Lower leg skin (tissue), 4 donors: Measurements from ENCODE around the gene ERC1. TPM values are rescaled to one million over a fixed set of nuclear protein-coding genes. Genes with fewer than 3 reads are reported as not detected.

Experiments used
- DNase-seq, 2 donors: peaks; one replicate each; pipeline ENCODE4 v3.0.0-alpha.2; 2019; ENCODE audit warnings: low spot score in 2 of 2
- H3K4me3 ChIP-seq: fragments of 200-600 bp; sonication (generic); 2 replicates; pipeline ENCODE4 v1.5.1; 2017; ENCODE audit warnings: mild to moderate bottlenecking, low read depth; ENCODE audit not compliant: poor library complexity, severe bottlenecking
- POLR2A ChIP-seq, 2 donors: fragments of 450-650 bp; IDR thresholded peaks; one replicate each; pipeline ENCODE4 v1.6.1; 2016 to 2017; ENCODE audit warnings: antibody characterized with exemption in 2 of 2, mild to moderate bottlenecking in 1 of 2, moderate library complexity in 1 of 2
- WGBS, 2 donors: methylation state at CpG; one replicate each; pipeline ENCODE4 v1.1.5; 2018; 5-methylcytosine and 5-hydroxymethylcytosine counted together
- intact Hi-C: fragments of 100-400 bp; cut with DNase I; formaldehyde crosslinking; loops from one replicate; pipeline ENCODE4 v1.15.0; 2023; ENCODE audit warnings: low total_unique reads
- total RNA-seq, 4 donors: library from RNA; depleted of rRNA; stranded (reverse); fragments of >200 nt; gene quantifications; one replicate each; pipeline ENCODE4 v1.1.0, GENCODE V29; 2016
- TF ChIP-seq, protein P1 (sequence below), 3 donors: fragments of 450-650 bp; IDR thresholded peaks; one replicate each; pipeline ENCODE4 v1.5.1; 2016; ENCODE audit warnings: antibody characterized with exemption in 3 of 3, mild to moderate bottlenecking in 3 of 3, moderate library complexity in 2 of 3

Gene ERC1
- total RNA-seq, 4 donors from 2014 or later, result 22.1 to 42.7 (median 29.7) TPM

DNA sequence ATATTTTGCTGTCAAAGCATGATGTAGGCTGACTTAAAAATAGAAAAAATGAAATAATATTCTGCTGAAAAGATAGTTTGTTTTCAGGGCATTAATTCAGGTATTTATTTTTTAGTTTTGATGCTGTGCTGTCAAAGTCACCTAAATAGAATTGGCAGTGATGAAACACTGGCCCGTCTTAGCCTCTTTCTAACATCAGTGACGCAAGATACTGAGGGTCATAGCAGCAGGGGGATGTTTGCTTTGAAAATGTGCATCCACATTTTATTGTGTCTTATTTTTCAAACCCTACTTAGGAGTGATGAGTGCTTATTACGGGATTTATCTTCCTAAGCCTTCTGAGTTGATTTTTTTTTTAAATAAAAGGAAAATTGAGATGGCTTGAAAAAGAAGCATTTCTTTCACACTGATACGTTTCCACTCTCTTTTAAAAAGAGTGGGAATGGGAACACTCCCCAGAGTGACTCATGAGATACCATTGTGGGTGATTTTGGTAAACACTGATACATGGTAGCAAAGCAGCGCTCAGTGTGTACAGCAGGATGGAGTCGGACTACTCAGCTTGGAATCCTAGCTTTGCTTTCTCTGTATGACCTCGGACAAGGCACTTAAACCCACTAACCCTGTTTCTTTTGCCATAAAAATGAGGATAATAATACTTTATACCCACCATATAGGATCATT is 290.8 kb downstream of the ERC1 start:
- TF ChIP-seq POLR2A (IDR thresholded peaks at IDR 0.05), result no peak
- TF ChIP-seq, protein P1, sequence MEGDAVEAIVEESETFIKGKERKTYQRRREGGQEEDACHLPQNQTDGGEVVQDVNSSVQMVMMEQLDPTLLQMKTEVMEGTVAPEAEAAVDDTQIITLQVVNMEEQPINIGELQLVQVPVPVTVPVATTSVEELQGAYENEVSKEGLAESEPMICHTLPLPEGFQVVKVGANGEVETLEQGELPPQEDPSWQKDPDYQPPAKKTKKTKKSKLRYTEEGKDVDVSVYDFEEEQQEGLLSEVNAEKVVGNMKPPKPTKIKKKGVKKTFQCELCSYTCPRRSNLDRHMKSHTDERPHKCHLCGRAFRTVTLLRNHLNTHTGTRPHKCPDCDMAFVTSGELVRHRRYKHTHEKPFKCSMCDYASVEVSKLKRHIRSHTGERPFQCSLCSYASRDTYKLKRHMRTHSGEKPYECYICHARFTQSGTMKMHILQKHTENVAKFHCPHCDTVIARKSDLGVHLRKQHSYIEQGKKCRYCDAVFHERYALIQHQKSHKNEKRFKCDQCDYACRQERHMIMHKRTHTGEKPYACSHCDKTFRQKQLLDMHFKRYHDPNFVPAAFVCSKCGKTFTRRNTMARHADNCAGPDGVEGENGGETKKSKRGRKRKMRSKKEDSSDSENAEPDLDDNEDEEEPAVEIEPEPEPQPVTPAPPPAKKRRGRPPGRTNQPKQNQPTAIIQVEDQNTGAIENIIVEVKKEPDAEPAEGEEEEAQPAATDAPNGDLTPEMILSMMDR (IDR thresholded peaks at IDR 0.05), result no peak
- DNase-seq, result no peak
- 73 to 75% methylated on average over 7 of the region's 7 CpGs for WGBS, 2 donors
- H3K4me3 ChIP-seq, result no peak overlapping the region
- intact Hi-C loops, result no loop called here

DNA sequence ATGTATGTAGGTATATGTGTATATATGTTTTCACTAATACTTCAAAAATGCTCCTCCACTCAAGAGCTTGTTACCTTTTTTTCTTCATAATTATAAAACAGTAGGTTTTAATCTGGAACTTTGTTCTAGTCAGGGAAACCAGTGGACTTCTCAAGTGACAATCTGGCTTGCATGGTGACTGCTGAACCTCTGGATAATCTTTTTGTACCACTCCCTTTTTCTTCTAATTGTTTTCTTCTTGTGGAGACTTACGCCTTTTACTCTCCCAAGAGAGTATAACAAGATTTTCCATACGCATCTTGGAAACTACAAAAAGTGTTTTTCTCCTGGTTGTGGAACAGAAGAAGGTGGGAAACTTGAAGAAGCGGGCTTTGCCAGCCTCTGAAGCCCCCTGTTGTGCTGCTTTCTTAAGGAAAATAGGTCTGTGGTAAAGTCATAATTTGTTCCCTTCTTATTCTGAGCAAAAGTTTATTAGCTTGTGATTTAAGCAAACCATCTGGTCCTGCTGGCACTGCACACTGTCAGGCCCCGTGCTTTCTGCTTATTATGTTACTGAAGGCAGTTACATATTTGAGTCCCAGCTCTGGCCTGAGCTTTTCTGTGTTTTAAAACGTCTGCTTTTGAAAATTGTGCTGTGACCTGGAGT is 291.8 kb downstream of the ERC1 start:
- intact Hi-C loops, result no loop called here
- DNase-seq, result peak; percentile 60 to 89
- WGBS, 2 donors, result 62 to 67% methylated on average over 5 of the region's 5 CpGs
- TF ChIP-seq, protein P1 (IDR thresholded peaks at IDR 0.05), result no peak
- TF ChIP-seq POLR2A (IDR thresholded peaks at IDR 0.05), result no peak
- no peak overlapping the region for H3K4me3 ChIP-seq

DNA sequence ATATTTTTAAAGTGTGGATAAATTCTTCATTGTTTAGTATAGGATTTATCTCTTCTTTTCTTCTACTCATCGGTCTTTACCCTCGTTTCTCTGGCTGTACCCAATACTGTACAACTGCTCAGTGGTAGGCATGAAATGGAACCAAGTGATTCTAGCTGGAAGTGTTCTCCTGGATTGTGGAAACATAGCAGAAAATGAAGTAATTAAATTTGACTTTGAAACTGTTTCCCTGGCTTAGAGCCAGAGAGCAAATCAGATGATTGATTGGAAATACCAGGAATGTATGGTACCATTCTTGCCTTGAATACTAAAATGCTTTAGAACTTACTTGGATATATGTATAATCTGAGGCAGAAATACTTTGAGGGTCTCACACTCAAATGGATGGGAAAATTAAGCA is 292.3 kb downstream of the ERC1 start:
- WGBS, 2 donors, result 66 to 68% methylated on average over 2 of the region's 2 CpGs
- no peak for TF ChIP-seq POLR2A (IDR thresholded peaks at IDR 0.05)
- TF ChIP-seq, protein P1 (IDR thresholded peaks at IDR 0.05), result no peak
- intact Hi-C loops, result no loop called here

DNA sequence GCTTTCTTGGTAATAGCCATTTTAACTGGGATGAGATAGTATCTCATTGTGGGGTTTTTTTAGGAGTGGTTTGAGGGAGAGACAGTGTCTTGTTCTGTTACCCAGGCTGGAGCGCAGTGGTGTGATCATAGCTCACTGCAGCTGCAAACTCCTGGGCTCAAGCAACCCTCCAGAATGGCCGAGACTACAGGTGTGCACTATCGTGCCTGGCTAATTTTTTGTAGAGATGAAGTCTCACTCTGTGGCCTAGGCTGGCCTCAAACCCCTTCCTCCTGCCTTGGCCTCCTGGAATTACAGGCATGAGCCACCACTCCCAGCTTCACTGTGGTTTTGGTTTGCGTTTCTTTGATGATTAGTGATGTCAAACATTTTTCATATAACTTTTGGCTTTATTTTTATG is 293.6 kb downstream of the ERC1 start:
- 97 to 98% methylated on average over 4 of the region's 4 CpGs for WGBS, 2 donors
- intact Hi-C loops, result no loop called here

More for the DNA sequence above, 292.3 kb downstream of the ERC1 start:
- no peak for DNase-seq
- H3K4me3 ChIP-seq, result no peak overlapping the region

DNA sequence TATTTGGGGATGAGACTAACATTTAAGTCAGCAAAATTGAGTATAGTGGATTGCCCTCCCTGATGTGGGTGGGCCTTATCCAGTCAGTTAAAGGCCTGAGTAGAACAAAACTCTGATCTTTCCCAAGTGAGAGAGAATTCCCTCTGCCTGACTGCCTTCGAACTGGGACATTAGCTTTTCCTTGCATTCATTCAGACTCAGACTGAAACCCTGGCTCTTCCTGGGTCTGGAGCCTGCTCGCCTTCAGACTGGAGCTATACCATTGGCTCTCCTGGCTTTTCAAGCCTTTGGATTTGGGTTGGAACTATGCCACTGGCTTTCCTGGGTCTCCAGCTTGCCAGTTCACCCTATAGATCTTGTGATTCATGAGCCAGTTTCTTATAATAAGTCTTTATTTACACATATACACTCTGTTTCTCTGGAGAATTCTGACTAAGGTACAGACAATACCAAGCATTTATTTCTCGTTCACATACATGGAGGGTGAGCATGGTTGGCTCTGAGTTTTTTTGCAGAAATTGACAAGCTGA is 296.5 kb downstream of the ERC1 start:
- intact Hi-C loops, result no loop called here
- H3K4me3 ChIP-seq, result no peak overlapping the region
- 88 to 97% methylated on average over 3 of the region's 3 CpGs for WGBS, 2 donors
- TF ChIP-seq POLR2A (IDR thresholded peaks at IDR 0.05), result no peak
- TF ChIP-seq, protein P1 (IDR thresholded peaks at IDR 0.05), result no peak
- DNase-seq, result no peak

More for the DNA sequence above, 293.6 kb downstream of the ERC1 start:
- no peak for DNase-seq
- no peak overlapping the region for H3K4me3 ChIP-seq
- TF ChIP-seq POLR2A (IDR thresholded peaks at IDR 0.05), result no peak
- TF ChIP-seq, protein P1 (IDR thresholded peaks at IDR 0.05), result no peak
